ENCODE measurements around the gene IP6K3.

The IP6K3 gene, protein sequence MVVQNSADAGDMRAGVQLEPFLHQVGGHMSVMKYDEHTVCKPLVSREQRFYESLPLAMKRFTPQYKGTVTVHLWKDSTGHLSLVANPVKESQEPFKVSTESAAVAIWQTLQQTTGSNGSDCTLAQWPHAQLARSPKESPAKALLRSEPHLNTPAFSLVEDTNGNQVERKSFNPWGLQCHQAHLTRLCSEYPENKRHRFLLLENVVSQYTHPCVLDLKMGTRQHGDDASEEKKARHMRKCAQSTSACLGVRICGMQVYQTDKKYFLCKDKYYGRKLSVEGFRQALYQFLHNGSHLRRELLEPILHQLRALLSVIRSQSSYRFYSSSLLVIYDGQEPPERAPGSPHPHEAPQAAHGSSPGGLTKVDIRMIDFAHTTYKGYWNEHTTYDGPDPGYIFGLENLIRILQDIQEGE

DNA sequence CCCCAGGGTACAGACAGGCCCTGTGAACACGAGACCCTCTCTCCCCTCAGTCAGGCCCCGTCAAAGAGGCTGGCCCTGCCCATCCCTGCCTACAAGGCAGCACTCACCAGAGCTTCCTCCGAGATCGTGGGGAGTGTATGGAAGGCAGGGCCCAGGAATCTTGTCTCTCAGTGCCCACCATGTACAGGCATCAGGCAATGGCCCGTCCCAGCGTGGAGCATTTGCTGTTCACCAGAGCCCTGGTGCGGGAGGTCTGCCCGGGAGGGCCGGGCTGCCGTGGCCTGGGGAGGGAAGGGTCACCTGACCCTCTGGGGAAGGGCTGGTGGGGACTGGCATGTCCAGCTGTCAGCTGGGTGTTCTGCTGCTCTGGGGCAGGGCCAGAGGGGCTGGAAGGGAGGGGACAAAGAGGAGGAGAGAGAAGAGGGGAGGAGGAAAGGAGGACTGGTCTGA, at the start of gene IP6K3:
IP6K3 (minus strand) TSS at position 255 of the 450 bp plus-strand sequence. CDS start 11,429 bp downstream, outside the sequence.
- DNase-seq = no peak

DNA sequence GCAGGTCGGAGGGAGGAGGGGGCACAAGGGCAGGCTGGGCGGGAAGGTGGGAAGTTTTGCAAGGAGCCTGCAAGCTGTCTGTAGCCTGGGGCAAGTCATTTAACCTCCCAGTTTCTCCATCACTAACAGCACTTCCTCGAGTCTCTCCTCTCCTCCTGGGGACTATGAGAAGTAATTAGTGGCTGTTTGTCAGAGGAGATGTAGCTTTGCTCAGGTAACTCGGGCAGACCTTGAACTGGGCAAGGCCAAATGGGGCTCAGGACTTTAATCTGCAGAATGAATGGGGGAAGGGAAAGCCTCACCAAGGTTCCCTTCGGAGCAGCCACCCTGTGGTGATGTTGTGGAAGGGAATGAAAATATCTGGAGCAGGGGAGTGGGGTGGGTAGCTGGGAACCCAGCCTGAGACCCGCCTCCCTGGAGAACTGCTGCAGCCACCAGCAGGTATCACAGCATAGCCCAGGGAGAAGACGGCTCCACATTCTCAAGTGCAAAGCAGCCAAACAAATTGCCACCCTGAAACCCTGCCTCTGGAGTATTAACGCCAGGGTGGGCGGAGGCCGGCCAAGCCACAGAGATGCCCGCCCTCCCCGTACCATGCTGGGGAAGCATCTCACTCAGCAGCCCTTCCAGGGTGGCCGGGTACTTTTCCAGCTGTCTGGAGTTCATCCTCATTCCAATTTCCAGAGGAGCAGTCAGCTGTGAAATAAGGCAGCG, 48.4 kb upstream of the IP6K3 start:
- no peak for DNase-seq

DNA sequence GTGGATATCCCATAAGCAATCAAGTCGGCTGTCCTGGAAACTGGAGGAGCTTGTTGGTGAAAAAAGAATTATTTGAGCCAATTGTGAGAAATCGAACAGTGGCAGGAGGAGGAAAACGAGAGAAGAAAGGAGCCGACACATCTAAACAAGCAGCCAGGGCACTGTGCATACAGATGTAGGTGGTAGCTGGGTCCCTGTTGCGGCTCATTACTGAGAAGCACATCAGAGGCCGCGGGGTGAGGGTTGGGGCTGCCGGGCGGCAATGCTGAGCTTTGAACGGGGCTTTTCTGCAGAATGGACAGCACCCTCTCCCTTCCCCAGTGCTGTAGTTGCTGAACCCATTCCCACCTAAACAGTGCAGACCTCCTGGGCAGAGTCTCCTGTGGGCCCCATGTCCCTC, 46.3 kb upstream of the IP6K3 start:
- DNase-seq = no peak

DNA sequence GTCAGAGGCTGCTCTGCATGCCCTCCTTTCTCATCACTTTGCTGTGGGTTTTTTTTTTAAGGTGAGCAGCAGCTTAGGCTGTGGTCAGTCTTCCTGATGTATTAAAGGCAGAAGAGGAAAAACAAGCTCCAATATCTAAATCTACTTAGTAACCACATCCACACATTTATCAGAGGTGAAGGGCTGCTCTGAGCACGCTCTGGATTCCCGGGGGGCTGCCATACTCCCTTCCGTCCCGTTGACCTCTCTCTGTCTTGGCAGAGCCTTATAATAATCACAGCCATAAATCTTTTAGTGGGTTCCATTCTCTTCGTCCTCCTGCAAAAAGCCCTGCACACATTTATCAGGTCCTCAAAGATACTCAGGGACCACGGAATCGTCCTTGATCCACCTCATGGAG, 44.9 kb upstream of the IP6K3 start:
- DNase-seq = no peak

DNA sequence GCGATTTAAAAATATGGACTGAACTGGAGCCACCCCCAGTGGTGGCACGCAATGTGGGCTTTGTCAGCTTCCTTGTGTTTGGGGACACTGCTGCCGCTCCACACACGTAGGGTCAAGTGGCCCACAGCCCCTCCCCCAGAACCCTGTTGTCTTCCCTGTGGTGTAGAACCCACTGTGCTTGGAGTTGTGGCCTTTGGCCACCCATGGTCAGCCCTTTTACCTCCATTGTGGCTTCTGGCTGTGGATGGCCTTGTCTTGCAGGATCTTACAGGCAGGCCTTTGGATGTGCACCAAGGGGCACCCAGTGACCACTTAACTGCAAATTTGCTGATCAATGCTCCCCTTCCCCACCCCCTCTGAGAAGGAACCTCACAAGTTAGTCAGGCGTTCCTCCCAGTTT, 44.2 kb upstream of the IP6K3 start:
- no peak for DNase-seq

DNA sequence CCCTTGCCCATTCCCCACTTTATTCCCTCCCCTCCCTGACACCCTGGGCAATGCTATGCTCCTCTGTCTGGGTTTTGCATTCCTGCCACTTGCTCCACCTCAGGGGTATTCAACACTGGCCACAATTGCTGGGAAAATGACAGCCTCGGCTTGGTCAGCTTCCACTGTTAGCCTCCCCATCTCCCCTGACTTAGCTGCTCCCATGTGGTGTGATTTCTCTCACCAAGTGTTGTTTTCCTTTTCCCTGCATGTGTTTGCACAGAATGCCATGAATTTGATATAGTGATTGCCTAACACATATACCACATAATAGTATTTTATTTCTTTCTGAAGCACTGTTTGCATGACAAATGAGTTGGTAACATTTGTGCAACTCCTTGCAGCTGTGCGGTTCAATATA, 43.7 kb upstream of the IP6K3 start:
- no peak for DNase-seq

DNA sequence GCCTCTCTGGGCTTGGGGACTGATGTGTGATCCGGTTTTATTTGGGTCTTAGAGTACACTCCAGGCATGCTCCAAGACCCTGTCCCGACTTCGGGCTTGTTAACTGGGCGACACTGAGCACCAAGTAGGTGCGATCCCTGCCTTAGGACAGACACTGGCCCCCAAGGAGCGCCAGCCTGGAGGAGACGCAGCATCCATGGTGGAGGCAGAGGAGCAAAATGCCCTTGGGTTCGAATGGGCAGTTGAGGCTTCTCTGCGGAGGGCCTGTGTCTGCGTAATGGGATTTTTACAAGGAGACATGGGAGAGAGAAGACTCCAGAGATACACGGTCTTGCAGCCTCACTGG, 42.8 kb upstream of the IP6K3 start:
- DNase-seq = no peak

DNA sequence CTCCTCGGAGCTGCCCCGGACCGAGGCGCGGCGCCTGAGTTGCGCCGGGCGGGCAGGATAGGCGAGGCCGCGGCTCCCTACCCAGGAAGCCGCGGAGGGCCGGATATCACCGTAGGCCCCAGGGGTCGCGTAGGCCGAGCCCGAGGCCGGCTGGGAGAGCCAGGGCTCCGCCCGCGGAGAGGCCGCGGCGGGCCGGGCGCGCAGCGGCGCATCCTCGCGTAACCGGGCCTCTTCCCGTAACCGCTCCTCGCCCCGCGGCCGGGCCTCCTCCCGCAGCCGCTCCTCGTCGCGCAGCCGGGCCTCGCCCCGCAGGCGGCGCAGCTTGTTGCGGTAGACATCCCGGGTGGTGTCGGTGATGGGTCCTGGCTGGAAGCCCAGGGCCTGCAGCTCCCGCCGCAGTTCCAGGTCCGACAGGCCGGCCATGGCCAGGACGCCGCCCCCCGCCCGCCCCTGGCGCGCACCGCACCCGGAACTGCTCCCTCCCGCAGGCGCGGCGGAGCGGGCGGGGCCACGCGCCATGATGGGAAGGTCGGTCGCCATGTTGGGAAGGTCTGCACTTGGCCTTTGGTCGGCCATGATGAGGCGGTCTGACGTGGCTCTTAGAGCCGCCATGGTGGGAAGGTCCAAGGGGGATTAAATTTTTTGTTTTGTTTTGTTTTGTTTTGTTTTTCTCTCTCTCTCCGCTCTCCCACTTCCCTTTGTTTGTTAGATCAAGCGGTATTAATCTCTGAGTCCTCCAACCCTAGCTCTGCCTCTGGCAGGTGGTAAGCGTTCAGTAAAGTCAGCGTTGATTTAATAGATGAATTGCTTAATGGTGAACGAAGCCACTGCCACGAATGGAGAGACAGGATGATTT, 42.2 kb upstream of the IP6K3 start, which contains the start of gene LEMD2:
LEMD2 (minus strand) TSS at position 437 of the 856 bp plus-strand sequence; CDS start at position 423, 14 bp downstream.
- DNase-seq = peak; percentile 82

DNA sequence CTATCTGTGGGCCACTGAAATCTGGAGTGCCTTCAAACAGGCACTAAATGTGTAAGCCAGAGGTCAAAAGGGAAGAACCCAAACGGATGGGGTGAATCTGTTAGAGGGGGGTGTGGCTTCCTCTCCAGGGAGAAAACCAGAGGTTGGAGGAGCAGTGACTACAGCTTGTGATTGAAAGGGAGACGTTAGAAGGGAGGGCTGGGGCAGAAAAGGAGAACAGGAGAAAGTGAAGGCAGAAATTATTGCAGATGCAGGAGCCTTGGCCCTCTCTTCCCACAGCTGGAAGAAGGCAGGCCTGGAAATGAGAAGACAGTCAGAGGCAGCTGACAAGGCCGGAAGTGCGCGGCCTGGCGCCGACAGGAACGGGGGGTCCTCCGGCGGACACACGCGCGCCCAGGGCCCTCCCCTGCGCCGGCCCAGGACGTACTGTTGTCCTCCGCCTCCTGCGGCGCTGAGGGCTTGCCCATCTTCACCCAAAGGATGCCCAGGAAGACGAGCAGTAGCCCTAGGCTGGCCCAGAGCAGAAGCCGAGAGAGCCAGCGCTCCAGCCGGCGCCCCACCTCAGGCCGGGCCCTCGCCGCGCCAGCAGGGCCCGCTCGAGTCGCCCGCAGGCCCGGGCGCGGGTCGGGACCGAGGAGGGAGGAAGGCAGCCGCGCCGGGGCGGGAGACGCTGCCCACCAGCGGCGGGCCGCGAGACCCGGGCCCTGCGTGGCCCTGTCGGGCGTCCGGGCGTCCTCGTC, 41.4 kb upstream of the IP6K3 start:
- DNase-seq = no peak

DNA sequence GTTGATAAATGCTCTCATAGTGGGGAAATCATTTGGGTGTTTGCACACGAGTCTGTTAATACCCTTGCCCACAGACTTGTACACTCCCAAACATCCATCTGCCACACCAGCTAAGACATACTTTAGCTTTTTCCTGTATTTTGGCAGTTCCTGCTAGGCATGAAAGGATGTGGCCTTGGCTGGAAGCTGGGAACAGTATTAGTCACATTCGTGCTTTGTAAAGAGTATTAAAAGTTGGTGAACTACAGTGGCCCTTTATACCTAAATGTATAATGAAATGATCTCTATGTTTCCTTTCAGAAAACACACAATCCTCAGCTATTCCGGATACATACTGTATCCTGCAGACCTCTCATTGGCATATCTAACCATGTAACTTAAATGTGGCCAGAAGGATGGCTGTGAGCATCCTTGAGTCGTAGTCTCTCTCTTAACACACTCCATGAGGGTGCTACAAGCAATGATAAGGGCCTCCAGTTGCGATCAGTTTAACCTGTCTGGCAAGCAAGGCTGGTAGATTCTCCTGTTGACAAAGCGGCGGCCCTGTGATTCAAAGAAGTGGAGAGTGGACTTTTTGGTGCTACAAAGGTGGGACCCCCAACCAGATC, 40.7 kb upstream of the IP6K3 start:
- no peak for DNase-seq

DNA sequence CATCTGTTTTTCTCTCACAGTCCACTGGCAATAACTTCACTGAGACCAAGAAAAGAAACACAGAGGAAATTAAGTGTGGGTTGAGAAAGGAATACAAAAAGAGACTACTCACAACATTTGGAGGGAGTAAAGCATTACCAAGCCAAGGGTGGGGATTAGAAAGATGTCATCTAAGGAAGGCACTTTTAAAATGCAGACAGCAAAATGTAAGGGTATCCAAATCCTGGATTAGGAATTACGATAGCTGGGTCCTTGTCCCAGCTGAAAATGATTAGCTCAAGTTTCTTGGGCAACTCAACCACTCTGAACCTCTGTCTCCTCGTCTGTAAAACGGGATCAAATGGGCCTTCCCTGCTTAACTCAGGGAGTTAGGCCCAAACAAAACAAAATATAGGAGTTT, 40.0 kb upstream of the IP6K3 start:
- no peak for DNase-seq

DNA sequence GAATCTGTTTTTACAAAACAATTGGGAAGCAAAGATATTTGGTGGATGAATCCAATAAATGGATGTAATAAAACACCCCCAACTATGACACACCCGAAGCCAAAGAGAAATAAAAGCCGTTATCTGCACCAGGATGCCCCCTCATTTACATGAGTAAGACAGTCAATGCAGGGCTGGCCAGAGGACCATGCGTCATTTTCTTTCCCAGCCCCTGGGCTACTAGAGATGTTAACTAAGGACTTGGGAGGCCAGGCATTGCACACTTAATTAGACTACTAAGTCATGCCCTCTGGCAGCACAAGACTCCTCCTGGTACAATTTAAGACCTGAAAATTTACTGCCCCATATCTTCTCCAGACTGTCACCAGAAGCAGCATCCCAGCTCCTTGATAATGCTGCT, 39.1 kb upstream of the IP6K3 start:
- no peak for DNase-seq

DNA sequence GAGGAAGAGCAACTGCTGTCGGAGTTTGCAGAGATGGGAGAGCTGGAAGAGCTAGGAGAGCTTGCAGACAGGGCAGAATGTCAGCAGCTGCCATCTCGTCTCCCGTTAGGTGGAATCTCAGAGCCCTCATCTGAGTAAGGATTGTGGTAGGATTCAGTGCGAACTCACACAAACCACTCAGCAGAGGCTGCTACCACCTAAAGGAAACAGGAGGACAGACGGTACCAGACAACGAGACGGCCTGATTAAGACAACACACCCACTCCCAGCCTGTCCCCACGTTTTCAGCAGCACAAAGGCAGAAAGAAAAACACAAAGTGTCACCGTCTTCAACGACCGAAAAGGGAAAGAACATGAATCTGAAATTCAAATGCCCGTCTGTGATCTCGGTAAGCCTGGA, 38.1 kb upstream of the IP6K3 start:
- DNase-seq = no peak

DNA sequence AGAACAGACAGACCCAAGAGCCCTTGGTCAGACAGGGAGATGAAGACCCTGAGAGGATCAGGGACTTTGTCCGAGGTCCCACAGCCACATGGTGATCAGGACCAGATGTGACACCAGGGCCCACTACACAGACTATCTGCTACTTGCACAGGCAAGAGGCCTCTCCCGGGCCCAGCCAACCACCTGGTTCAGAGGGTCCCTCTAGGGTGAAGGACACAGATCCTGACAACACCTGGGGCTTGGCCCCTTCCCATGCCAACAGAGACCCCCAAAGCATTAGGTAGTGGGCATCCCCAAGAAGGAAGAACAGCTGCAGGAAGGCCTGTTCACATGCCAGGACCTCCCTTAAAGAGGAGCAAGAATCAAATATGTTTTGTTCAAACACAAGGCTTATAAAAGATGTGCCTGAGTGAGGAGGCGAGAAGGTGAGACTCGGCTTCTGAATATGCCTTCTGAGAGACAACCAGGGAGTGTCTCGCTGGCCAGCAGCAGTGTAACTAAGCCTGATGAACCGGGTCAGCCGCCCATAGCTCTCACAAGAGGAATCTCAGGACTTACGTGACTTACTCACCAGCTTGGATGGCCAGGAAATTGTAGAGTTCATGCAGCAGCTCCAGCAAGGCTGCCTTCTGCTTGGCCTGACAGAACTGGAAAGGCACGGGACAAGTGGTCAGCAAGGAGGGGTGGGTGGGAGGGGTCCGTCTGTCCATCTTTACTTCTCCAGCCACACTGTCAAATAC, 37.2 kb upstream of the IP6K3 start:
- no peak for DNase-seq

DNA sequence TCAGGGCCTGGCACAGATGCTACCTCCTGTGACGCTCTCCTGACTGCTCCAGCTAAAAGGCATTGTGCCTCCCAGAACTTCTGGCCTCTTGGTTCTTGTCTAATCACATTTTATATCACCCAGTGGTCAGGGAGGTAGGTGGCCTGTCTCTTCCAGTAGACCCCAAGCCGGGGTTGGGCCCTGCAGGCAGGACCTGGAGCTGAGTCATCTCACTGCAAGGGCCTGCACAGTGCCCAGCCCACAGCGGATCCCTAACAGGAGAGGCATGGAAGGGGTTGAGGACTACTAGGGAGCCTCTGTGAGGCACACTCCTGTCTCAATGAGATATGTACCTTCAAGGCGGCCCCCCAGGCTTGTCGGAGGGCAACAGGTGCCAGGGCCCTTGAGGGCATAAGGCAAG, 35.9 kb upstream of the IP6K3 start:
- DNase-seq = no peak

DNA sequence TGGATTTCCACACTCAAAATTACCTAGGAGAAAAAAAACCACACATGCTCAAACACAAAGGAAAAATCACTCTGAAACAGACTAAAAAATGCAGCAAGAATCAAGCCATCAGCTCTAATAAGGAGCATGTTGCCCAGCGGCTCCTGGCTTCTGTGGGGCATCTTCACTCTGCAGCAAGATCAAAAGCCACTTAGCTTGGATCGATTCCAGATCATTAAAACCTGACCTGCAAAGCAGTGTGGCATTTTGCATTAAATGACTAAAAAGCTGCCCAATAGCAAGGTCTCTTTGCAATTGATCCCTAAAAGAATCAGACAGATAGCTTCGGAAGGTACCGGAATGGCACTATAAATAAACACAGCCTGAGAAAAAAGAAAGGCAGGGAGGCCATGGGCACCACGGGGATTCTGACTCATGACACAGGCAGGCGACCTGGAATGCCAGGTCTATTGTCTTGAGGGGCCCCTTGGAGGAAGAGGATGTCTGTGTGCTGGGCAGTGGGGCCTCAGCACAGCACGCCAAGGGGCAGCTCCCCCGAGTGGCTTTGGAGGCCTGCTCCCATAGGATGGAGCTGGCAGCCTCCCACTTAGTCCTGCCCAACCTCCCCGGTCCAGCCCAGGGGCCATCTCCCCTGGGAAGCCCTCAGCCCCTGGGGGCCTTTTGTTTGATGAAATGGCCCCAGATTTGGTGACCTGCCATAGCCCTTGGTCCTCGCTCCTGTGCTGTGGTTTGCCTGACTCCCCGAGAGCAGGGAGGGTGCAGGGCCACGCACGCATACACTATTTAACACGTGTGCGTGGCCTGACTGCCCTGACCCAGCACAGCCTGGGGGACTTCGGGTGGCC, 34.6 kb upstream of the IP6K3 start:
- DNase-seq = no peak

DNA sequence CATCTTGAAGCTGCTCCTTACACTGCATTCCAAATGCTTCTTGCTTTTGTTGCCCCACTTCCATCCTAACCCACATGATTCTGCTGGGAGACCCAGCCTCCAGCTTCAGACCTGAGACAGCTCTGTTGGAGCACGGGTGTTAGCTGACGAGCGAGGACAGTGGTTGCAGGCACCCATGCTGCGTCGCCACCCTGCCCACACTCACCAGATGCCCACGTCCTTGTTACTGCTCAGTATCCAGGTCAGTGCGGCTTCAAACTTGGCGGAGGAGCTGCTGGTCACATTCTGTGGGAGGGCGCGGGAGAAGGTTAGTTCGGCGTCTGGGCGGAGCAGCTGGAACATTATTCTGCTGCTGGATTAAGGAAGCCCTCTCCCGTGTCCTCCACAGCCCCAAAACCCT, 33.2 kb upstream of the IP6K3 start:
- DNase-seq = no peak

DNA sequence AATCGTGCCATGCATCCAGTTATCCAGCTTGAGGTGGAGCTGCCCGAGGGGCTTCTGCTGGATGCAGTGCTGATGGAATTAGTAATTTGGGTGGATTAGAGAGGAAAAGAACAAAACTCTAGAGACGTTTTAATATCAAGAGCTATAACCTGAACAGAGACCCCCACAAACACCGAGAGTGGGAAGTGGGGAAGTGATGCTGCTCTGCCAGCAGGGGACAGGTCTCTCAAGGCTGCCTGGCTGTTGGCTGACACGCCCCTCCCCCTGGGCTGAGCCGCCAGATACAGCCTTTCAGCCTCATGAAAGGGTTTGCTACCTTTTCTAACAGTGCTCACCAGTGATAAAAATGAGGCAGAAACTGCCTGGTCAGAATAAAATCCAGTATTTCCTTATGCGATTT, 32.6 kb upstream of the IP6K3 start:
- no peak for DNase-seq

DNA sequence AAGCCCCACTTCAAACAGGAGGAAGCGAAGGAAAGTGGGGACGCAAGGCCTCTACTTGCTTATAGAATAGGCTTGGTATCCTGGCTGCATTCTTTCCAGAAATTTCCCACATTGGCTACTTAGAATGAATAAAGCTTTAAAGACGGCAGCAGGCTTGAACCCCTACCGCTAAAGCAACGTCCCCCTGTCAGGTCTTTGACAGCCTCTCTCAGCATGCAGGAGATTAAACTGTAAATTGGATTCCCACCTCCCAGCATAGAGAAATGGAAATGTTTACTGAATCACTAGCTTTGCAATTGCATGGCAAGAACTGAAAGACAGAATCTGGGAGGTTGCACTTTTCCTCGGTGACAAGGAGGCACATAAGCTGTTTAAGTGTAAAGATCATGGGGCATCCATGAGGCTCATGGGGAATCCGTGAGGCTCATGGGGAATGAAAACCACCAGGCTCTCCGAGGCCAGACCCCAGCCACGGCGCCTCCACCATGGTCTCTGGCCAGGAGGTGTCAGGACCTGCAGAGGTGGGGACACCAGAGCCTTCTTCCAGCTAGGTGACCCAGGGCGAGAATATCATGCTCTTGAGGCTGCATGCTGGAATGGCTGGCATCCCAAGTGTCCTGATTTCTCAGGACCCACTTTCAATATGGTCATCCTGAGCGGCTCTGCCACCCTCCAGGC, 31.9 kb upstream of the IP6K3 start:
- no peak for DNase-seq

All from NCI-H526 treated with DMSO at 0.1 percent for 48 hours (cell line).